Measurements from ENCODE around the gene GABRR2. TPM values are rescaled to one million over a fixed set of nuclear protein-coding genes. Genes with fewer than 3 reads are reported as not detected.

The GABRR2 gene
- 0.12 and 0.14 TPM in 2 replicates for total RNA-seq

GRCh38 chr6:89315249-89315885 lies at the start of gene GABRR2:
Gene GABRR2 (minus strand): TSS chr6:89315299. CDS start chr6:89315165, 134 bp downstream.
- no peak for DNase-seq (ENCODE audit: low read depth)
- H3K4me3 ChIP-seq (ENCODE audit: low read depth, low read length): no peak within 1 kb of the TSS
- TF ChIP-seq CTCF (conservative IDR thresholded peaks at IDR 0.05; ENCODE audit: low read depth, low read length): no peak

- no peak overlapping the region for H3K4me3 ChIP-seq (ENCODE audit: low read depth, low read length)
- TF ChIP-seq CTCF (conservative IDR thresholded peaks at IDR 0.05; ENCODE audit: low read depth, low read length): no peak
- no peak for DNase-seq (ENCODE audit: low read depth)
These were observed 49.5 kb upstream of the GABRR2 start for GRCh38 chr6:89364586-89364985.

- H3K4me3 ChIP-seq (ENCODE audit: low read depth, low read length): no peak overlapping the region
- DNase-seq (ENCODE audit: low read depth): no peak
- TF ChIP-seq CTCF (conservative IDR thresholded peaks at IDR 0.05; ENCODE audit: low read depth, low read length): no peak
These were observed 46.1 kb upstream of the GABRR2 start for GRCh38 chr6:89361171-89361570.

GRCh38 chr6:89360415-89360999 lies 45.4 kb upstream of the GABRR2 start:
- no peak for DNase-seq (ENCODE audit: low read depth)
- no peak overlapping the region for H3K4me3 ChIP-seq (ENCODE audit: low read depth, low read length)
- TF ChIP-seq CTCF (conservative IDR thresholded peaks at IDR 0.05; ENCODE audit: low read depth, low read length): no peak

- no peak for TF ChIP-seq CTCF (conservative IDR thresholded peaks at IDR 0.05; ENCODE audit: low read depth, low read length)
- DNase-seq (ENCODE audit: low read depth): no peak
- no peak overlapping the region for H3K4me3 ChIP-seq (ENCODE audit: low read depth, low read length)
These were observed 44.5 kb upstream of the GABRR2 start for GRCh38 chr6:89359561-89359960.

GRCh38 chr6:89357390-89357789 lies 42.3 kb upstream of the GABRR2 start:
- peak overlapping the region; percentile 42 for H3K4me3 ChIP-seq (ENCODE audit: low read depth, low read length)
- DNase-seq (ENCODE audit: low read depth): no peak
- no peak for TF ChIP-seq CTCF (conservative IDR thresholded peaks at IDR 0.05; ENCODE audit: low read depth, low read length)
